GM20431 (cell line): ENCODE results near the gene HOXB6.

Experiments used
- in situ Hi-C: fragments of 300-500 bp; cut with MseI, MboI; formaldehyde crosslinking; loops from one replicate; pipeline ENCODE4 v1.15.0; 2020; ENCODE audit warnings: low sequenced_read_pairs; ENCODE audit not compliant: unreplicated experiment

HOXB6 gene

DNA sequence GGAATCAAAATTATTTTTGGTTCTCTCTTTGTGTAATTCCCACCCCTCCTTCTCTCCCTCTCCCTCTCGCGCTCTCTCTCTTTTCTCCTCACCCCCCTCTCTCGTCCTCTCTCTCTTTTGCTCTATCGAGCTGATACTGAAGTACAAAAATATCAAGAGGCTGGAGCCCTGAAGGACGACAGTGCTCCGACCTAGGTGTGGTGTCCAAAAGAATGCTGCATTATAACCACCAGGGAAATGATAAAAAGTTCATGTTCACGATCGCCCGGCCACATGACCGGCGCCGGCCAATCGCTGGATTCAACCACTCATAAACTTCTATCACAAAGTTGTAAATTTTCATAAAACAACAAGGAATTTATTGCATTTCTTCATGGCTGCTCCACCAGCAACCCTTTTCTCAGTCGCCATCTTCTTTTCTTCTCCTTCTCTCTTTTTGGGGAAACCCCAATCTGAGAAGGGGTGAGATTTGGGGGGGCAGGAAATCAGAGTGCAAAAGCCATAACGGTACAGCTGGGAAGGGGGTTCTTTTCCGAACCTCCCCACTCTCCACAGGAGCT lies at the start of gene HOXB6:
TSS of gene HOXB6 (minus strand) at position 217 of the 560 bp plus-strand sequence. CDS start 6,836 bp downstream, outside the sequence.
- in situ Hi-C loops: no loop called here

DNA sequence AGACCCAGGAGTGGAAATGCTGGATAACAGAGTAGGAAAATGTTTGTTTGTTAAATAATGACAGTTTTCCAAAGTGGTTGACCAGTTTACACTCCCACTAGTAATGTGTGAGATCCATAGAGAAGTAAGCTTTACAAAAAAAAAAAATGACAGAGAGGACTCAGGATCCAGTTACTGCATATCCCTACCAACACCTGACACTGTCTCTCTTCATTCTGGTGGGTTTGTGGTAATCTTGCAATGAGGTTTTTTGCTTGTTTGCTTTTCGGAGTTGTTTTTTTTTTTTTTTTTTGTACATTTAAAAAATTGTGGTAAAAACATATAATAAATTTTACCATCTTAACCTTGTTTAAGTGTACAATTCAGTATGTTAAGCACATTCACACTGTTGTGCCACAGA lies 45.0 kb upstream of the HOXB6 start:
- in situ Hi-C loops: no loop called here

DNA sequence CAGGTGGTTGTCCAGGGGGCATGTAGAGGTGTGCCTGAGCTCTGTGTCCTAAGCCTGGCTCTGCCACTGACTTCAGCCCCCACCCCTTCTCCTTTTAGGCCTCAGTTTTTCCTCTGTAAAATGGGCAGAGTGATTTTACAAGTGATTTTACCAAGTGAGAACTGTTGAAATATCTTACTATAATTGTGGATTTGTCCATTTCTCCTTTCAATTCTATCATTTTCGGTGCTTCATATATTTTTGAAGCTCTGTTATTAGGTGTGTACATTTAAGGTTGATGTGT lies 43.1 kb upstream of the HOXB6 start:
- in situ Hi-C loops: no loop called here

DNA sequence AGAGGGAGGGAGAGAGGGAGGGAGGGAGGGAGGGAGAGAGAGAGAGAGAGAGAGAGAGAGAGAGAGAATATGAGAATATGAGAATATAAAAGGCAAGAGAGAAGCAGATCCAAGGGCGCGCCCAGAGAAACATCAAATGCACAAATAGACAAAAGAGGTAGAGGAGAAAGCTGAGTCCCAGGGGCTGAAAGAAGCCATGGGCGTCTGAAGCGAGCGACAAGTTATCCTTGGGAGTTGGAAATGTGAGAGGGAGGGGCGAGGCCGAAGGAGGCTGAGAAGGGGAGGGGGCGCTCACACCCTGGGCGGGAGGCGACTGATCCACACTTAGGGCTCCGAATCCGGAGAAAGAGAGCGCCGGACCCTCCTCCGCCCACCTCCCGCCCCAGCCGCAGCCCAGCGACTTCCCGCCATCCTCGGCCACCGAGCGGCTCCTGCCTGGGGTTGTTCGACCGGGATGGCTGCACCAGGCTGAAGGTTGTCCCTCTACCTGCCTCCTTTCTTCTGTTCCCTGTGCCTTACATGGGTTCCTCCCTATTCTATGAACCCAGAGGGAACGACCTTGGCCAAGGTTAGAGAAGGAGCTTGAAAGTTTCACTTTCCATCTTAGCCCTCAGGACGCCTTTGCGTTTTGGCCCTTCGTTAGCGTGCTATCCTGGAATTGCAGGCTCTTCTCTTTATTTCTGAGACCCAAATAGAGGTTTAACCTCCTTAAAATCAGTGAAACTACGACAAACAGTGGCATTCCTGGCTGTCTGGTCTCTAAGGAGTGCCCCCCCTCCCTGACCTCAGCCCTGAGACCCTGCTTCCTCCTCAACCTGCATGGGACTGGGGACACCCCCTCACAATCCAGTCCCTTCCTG lies 42.5 kb upstream of the HOXB6 start:
- in situ Hi-C loops: no loop called here

DNA sequence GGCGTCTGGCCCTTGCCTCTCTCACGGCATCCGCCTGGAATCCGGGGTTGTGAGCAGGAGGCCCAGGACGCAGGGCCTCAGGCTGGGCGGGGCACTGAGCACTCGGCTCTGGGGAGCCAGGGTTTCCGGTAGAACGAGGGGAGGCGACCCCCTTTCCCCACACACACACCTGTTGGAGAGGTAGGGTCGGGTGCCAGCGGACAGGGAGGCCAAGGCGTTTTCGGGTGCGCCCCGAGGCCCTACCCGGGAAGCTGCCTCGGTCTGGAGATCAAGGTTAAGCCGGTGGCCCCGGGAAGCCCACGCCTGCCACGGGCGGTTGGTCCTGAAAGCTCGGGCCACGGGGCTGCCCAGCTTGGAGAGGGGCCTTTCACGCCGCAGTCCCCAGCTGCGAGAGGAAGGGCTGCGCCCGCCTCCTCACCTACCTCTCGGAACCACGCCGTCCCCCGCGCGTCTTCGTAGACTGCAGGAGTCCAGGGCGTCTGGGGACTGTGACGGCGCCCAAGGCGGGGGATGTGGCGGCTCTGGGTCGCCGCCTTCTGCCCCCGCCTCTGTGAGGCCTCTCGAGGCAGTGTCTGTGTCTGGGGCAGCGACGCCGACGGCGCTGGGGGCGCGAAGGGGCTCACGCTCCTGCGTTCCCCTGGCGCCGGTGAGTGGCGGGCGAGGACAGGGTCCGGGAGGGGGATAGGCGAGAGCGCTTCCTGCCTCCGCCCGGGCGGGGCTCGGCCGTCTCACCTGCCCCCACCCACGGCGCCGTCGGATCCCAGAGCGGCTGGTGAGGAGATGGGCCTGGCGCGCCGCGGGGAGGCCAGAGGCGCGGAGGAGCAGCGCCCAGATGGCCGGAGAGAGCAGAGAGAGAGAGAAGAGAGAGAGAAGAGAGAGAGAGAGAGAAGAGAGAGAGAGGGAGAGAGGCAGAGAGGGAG lies 41.7 kb upstream of the HOXB6 start:
- in situ Hi-C loops: no loop called here

DNA sequence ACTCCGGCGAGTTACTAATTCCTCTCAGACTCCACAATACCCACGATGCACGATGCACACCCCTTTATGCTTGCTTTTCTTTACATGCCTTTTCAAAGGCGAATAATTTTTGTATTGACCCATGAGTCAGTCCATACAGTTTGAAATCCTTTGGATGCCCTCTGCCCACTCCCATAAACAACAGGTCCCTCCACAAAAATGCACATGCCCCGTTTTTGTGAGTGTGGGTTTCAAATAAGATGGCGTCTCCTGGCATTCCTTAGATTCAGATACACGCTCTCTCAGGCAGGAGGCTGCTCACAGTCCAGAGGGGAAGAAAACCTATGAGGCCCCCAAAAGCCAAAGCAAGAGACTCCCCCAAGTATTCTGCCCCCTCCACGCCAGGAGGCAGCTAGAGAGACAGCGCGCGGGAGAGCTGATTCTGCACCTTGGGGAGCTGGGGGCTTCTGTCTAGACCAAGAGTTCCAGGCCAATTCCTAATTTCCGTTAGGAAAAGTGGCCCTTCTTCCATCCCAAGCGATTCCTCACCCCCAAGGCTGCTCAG lies 40.9 kb upstream of the HOXB6 start:
- in situ Hi-C loops: no loop called here

DNA sequence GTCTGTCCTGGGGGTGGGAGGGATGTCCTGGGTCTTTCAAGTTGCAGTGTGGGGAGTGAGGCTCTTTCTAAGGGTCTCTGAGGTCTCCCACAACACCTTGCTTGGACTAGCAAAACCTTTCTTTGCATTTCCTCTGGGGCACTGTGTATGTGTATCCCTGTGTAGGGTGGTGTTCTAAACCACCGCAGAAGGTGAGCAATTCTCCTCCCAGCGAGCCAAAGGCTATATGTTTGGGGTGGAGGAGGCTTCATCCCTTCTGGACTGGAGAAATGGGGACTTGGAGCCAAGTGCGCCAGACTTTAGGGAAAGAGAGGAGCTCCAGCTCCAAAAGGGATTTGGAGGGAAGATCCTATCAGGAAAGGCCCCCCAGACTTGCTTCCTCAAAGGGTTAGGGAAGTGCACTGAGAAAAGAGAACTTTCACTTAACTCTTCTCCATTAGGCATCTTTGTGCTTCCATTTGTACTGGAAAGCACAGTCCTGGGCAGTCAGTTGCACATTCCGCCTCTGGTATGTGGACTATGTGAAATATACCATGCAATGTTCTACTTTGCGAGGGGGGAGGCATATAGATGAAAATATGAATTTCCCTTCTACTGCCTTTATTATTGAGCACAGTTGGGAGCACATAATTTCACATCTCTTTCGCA lies 40.2 kb upstream of the HOXB6 start:
- in situ Hi-C loops: no loop called here

DNA sequence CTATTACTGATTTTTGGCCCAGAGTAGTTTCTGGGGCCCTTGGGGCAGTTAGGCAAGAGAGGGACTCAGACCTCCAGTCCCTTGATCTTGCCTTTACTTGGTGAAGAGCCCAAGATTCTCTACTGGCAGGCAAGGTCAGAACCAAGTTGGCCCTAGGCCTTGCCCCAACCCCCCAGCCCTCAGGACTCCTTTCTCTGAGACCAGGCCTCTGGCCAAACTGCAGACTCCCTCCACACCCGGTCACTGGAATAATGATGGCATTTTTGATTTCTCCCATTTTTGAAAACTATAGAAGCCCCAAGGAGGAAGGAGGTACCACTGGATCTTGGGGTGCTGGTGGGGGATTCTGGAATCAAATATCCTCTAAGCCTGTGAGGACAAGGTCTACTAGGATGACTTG lies 39.4 kb upstream of the HOXB6 start:
- in situ Hi-C loops: no loop called here

DNA sequence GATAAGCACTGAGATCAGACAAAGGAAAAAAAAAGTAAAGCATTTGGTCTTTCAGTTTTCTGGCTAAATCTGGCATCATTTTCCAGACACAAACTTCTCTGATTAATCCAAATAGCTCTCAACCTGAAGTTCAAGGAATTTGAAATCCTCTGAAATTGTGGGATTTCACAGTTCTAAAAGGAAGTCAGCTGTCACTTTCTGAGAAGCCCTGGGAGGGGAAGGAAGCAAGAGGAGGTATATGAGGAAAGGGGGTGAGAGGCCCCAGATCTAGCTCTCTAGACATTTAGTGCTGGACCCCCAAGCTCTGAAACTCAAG lies 38.9 kb upstream of the HOXB6 start:
- in situ Hi-C loops: no loop called here

DNA sequence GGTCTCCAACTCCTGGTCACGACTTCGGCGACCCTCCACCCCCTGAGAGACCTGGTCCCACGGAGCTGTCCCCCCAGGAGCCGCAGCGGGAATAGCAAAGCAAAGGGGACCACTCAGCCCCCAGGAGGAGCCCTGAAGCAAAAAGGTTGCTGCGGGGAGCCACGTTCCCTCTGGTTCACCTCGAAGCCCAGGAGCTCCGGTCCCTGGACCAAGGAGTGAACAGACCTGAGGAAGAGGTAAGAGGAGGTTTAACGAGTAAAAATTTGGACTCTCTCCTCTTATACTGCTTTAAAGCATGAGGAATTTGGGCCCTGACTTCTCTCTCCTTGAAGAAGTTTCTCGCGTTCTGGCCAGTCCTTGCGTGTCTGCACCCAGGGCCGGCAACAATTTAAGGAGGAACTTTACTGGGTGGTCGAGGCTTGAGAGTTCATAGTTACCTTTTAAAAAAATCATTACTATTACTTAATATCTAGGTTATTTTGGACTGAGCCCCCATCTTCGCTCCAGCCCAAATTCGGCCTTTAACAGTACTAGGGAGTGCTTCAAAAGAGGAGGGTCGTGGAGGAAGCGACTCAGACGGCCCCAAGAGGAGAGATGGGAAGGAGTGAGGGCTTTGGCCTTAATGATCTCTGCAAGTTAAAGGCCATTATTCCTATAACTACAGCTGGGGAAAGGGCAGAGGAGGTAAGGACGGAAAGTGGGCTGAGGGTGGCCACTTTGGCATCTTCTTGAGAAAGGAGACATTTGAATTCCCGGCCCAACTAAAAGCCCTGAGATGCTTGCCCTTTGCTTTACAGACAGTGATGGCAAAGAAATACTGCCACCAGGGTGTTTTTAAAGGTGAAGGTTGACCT lies 38.3 kb upstream of the HOXB6 start:
- in situ Hi-C loops: no loop called here

DNA sequence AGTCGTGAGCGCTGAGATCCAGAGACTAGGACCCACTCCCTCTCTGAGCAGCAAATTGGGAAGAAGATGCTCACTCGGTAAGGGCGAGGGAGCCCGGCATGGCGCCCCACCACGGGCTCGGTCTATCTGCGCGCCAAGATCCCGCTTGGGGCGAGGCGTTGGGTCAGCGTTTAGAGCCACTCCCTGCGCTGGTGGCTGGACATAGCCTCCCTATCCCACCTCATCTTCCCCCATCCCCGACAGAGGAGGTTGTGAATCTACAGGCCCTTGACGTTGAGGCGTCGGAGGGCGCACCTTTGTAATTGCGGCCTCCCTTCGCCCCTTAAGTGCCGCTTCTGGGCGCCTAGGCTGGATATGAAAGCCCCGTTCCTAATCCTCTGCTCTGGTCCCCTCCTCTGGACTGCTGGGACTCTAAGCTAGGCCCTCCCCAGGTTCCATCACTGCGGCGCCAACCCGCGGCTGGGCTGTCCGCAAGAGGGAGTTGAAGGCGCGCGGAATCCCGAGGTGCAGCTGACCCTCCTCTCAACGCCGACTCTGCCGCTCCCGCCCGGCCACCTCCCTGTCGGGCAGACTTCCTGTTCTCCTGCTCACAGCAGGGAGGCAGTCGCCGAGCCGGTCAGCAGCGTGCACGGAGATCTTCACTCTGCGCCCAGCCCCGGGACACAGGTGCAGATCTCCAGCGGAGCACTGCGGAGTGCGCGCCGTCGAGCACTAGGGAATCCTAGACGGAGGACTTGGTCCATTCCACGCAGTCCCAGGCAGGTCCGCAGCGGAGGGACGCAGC lies 37.5 kb upstream of the HOXB6 start:
- in situ Hi-C loops: no loop called here

DNA sequence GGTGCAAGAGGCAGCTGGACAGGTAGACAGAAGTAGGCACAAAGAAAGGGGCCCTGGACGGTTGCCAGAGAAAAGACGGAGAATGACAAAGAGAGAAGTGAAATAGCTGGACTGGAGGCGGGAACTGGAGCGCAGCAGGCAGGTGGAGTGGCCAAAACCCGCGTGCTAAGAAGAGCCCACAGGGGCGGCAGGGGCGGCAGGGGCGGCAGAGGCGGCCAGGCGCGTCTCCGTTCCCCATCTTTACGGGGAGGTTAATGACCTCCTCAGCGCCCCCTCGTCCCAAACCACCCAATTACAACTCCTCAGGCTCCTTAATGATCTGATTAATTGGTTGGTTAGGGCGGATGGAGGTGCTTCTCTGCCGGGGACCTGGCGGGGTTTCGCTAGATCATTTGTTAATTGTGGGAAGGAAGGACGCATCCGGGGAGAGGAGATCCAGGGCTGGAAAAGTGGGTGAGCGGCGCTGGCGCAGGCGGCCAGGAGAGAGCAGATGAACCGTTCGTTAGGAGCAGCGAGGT lies 36.8 kb upstream of the HOXB6 start:
- in situ Hi-C loops: no loop called here

DNA sequence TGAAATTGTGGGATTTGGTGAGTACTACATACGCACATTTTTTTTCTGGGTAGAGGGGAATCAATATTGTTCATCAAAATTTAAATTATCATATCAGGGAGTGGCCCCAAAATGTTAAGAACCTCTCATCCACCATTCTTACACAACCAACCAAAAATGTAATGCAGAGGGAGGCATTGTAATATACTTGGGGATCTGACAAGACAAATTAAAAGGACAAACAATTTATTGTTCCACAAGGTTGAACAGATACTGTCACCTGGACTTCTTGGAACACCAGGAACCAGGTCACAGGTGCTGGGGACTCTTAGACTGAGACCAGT lies 36.0 kb upstream of the HOXB6 start:
- in situ Hi-C loops: no loop called here

DNA sequence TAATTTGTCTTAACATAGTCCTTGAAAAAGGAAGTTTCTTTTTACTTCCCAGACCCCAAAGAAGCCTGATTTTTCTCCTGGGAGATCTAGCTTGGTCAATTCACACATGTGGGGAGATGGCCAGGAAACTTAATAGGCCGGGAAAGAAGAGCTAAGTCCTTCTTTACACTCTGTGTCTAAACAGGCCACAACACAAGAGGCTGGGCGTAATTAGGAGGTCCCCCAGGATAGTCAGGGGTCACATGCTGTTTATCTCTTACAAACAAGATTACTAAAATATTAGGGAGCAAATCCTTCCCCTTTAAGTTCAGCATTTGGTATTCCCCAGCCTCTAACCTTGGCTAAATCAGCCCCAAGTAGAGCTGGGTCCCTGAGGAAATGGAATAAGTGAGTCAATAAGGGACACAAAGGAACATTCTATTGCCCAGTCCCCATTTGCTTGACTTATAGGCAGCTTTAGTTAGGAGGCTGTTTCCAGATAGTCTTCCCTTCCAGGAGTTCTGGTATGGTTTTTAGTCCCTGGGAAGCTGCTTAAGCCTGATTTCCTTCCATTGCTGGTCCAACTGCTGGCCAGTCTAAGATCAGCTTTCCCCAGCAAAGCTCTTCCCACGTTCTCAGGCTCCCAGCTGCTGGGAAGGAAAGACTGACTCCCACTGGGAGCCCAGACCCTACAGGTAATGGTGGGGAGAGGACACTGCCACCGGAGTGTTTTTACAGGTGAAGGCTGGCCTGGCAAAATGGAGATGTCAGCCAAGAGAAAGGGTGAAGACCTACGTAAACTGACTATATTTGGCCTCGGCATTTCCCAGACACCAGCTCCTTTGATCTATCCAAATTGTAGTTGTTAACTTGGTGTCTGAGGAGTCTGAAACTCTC lies 35.4 kb upstream of the HOXB6 start:
- in situ Hi-C loops: no loop called here

DNA sequence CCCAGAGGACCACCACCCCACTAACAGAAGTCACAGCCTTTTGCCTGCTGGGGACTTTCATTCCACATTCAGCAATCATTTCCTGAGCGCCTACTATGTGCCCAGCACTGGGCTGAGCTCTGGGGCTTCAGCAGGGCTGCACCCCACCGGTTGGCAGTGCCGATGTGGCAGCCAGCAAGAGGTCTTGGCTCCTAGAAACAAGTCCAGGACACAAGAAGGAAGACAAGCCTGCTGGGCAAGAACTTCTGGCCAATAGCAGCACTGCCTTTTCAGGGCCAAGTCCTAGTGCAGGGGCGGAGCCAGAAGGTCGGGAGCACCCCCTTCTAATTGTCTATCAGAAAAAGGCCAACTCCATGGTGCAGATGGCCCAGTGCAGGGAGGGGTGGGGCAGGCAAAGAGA lies 34.4 kb upstream of the HOXB6 start:
- in situ Hi-C loops: no loop called here

DNA sequence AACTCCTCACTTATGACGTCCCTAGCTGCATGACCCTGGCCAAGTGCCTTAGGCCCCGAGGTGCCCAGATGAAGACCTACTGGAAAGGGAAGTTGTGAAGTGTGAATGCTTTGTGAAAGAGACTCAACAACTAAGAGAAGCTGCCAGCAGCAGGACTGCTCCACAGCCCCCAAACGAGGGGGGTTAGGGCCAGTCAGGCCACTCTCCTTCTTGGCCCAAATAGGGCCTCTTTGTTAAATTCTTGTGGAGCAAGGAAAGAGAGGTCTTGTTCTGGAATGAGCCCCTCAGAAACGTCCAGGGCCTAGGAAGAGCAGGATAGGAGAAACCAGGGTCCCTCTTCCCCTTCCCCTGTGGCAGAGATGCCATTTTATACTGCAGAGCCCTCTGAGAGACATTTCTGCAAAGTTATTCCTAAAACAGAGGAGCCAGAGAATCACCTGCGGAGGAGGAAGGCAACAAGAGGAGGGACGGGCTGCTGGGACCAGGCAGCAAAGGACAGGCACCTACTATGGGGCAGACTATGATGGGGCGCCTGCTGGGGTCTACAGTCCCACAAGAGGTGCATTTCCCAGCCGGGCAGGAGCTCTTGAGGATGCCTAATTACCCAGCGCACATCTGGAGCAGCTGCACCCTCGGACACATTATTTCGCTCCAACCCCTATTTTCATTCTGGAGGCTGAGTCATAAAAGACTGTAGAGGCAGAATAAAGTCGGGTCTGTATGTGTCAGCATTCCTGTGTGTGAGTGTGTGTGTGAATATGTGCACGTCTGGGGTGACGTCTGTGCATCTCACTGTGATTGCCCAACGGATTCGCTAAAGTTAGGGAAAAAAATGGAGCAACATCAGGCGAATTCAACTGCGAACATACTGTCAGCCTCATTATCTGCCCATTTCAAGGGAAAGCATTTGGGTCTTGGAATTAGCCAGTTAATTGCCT lies 32.8 kb upstream of the HOXB6 start:
- in situ Hi-C loops: no loop called here
